ENCODE data around the gene SPIN2A. TPM values are rescaled to one million over a fixed set of nuclear protein-coding genes. Genes with fewer than 3 reads are reported as not detected.
"Not testable (repeated sequence)": the region's sequence is repeated elsewhere in the genome, so short reads cannot be mapped to it uniquely, and the experiment has no call there.

The SPIN2A gene
- total RNA-seq, 1 donor from 2014 or later: 1.6 TPM

DNA sequence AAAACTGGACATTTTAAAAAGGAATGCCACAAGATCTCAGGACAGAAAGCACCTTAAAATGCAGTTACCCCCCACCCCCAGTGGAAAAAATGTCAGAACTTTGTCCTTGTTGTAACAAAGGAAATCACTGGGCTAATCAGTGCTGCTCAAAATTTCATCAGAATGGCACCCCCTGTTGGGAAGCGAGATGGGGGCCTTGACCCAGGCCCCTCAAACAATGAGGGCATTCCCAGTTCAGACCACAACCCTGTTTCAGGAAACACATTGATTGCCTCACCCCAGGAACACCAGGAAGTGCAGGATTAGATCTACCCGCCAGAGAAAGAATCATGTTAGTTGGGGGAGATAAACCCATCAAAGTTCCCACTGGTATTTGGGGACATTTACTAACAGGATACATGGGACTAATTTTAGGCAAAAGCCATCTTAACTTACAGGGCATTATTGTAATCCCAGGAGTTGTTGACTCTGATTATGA, 32.2 kb downstream of the SPIN2A start:
- Mint-ChIP-seq H3K27me3 (no peaks in the 10 kb centered on the region), H3K4me3 (no peak overlapping the region), H3K9me3 (peaks cover 2% of the 10 kb centered on the region), H3K36me3 (ENCODE audit: low read depth) (peaks cover 39% of the 10 kb centered on the region), H3K27ac (no peak overlapping the region), H3K4me1 (no peaks in the 10 kb centered on the region)
- ChIA-PET CTCF (no interaction called here), POLR2A (no interaction called here)
- DNase-seq (no peak), ATAC-seq (ENCODE audit: low read depth) (no peak)
- intact Hi-C loops (cut with micrococcal nuclease): no loop called here
- TF ChIP-seq, protein P1, sequence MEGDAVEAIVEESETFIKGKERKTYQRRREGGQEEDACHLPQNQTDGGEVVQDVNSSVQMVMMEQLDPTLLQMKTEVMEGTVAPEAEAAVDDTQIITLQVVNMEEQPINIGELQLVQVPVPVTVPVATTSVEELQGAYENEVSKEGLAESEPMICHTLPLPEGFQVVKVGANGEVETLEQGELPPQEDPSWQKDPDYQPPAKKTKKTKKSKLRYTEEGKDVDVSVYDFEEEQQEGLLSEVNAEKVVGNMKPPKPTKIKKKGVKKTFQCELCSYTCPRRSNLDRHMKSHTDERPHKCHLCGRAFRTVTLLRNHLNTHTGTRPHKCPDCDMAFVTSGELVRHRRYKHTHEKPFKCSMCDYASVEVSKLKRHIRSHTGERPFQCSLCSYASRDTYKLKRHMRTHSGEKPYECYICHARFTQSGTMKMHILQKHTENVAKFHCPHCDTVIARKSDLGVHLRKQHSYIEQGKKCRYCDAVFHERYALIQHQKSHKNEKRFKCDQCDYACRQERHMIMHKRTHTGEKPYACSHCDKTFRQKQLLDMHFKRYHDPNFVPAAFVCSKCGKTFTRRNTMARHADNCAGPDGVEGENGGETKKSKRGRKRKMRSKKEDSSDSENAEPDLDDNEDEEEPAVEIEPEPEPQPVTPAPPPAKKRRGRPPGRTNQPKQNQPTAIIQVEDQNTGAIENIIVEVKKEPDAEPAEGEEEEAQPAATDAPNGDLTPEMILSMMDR (IDR thresholded peaks at IDR 0.05): no peak

DNA sequence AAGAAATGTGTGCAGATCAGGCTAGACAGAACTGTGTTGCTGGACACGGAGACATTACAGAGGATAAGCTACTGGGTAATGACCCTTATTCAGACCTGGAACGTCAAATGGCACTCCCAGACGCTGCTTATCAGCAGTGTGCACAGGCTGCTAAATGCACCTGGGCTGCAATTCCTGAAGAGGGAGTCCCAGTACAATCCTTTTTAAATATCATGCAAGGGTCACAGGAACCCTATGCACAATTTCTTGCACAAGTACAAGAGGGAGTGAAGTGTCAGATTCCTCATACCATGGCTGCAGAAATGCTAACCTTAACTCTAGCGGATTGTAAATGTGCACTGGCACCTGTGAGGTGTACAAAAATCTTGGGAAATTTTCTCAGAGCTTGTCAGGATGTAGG, 32.8 kb downstream of the SPIN2A start:
- POLR2A ChIA-PET: no interaction called here
- CTCF ChIA-PET: no interaction called here
- no peak for DNase-seq
- H3K27ac Mint-ChIP-seq: no peak overlapping the region
- intact Hi-C loops (cut with micrococcal nuclease): no loop called here
- H3K27me3 Mint-ChIP-seq: no peaks in the 10 kb centered on the region
- H3K9me3 Mint-ChIP-seq: peaks cover 4% of the 10 kb centered on the region
- no peaks in the 10 kb centered on the region for H3K4me1 Mint-ChIP-seq
- TF ChIP-seq, protein P1 (IDR thresholded peaks at IDR 0.05): no peak
- no peak for ATAC-seq (ENCODE audit: low read depth)
- no peak overlapping the region for H3K4me3 Mint-ChIP-seq
- peaks cover 44% of the 10 kb centered on the region for H3K36me3 Mint-ChIP-seq (ENCODE audit: low read depth)

DNA sequence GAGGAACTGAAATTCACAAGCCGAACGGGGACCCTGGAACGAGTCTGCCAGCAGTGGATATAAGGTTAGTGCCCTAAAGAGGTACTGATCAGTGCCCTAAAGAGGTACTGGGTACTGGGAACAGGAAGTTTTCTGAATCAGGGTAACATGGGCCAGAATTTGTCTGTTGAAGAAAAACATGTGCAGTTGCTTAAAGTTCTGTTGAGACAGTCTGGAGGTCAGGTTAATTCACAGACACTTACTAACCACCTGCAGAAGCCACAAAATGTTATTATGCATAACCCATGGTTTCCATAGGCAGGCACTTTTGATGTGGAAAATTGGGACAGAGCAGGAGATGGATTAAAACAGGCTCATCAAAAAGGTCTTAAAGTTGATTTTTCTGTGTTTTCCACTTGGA, 33.7 kb downstream of the SPIN2A start:
- H3K4me3 Mint-ChIP-seq: no peak overlapping the region
- ATAC-seq (ENCODE audit: low read depth): no peak
- no peaks in the 10 kb centered on the region for H3K27me3 Mint-ChIP-seq
- TF ChIP-seq, protein P1 (IDR thresholded peaks at IDR 0.05): no peak
- no peak overlapping the region for H3K27ac Mint-ChIP-seq
- POLR2A ChIA-PET: no interaction called here
- intact Hi-C loops (cut with micrococcal nuclease): no loop called here
- no peaks in the 10 kb centered on the region for H3K4me1 Mint-ChIP-seq
- peaks cover 6% of the 10 kb centered on the region for H3K9me3 Mint-ChIP-seq
- no peak for DNase-seq
- CTCF ChIA-PET: no interaction called here
- H3K36me3 Mint-ChIP-seq (ENCODE audit: low read depth): peaks cover 45% of the 10 kb centered on the region

DNA sequence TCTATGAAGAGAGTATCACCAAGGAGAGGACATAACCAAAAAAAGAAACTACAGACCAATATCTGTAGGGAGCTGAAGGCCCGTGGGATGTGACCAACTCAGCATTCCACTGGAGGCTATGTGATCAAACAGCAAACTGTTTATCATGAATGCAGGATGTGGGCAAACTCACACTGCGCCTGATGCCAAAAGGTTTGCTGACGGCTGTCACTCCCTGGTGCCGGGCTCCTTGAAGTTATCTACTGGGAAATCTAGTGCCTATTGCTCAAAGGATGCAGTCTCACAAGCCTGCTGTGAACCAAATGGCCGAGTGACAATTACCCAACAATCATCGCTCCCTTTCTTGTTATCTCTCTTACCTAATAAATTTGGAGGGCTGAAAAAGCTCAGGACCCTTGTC, 34.3 kb downstream of the SPIN2A start:
- H3K36me3 Mint-ChIP-seq (ENCODE audit: low read depth): peaks cover 48% of the 10 kb centered on the region
- H3K27ac Mint-ChIP-seq; CTCF ChIA-PET; ATAC-seq (ENCODE audit: low read depth); intact Hi-C loops (cut with micrococcal nuclease); H3K4me1 Mint-ChIP-seq; DNase-seq; POLR2A ChIA-PET; H3K27me3 Mint-ChIP-seq; H3K9me3 Mint-ChIP-seq; H3K4me3 Mint-ChIP-seq: not testable (repeated sequence)

Other genes starting within 250 kb of the SPIN2A start
- 17.5 and 19.2 TPM in 2 replicates for gene SPIN3, start 141.9 kb downstream of the SPIN2A start, total RNA-seq
- gene SPIN2B, start 15.8 kb downstream of the SPIN2A start, total RNA-seq: 11.0 and 16.2 TPM in 2 replicates
- gene FAAH2, start 149.3 kb upstream of the SPIN2A start, total RNA-seq: 2.8 and 3.1 TPM in 2 replicates